K562 (cell line): ENCODE results near the gene ING5. TPM values are rescaled to one million over a fixed set of nuclear protein-coding genes. Genes with fewer than 3 reads are reported as not detected.

Experiments
- CCNT2 ChIP-seq: IDR thresholded peaks from 2 replicates; pipeline ENCODE4 v1.6.1; 2011; ENCODE audit warnings: borderline replicate concordance, low read depth, mild to moderate bottlenecking, moderate library complexity, mixed read lengths, low read length; ENCODE audit not compliant: insufficient read length; ENCODE audit errors: extremely low read depth
- EP400 ChIP-seq: fragments of 450-650 bp; IDR thresholded peaks from 2 replicates; pipeline ENCODE4 v1.6.1; 2017; ENCODE audit warnings: antibody characterized with exemption, mild to moderate bottlenecking, moderate library complexity
- FOXA1 ChIP-seq: fragments of 450-650 bp; IDR thresholded peaks from 2 replicates; pipeline ENCODE4 v1.6.1; 2016; ENCODE audit warnings: mild to moderate bottlenecking, borderline replicate concordance
- GATAD2A ChIP-seq: fragments of 450-650 bp; IDR thresholded peaks from 2 replicates; pipeline ENCODE4 v1.6.1; 2017
- HMG20B ChIP-seq: fragments of 250-450 bp; sonication (Bioruptor Pico); IDR thresholded peaks from 2 replicates; pipeline ENCODE4 v1.5.0; 2021; ENCODE audit warnings: mild to moderate bottlenecking
- JUNB ChIP-seq: fragments of 450-650 bp; formaldehyde crosslinking; conservative IDR thresholded peaks from 2 replicates; pipeline ENCODE4 v1.4.0; 2020; ENCODE audit warnings: mild to moderate bottlenecking
- MAZ ChIP-seq, 2 experiments: fragments of 450-650 bp in 1 of 2; sonication (generic) in 1 of 2; formaldehyde crosslinking; IDR thresholded peaks in 1 of 2; conservative IDR thresholded peaks in 1 of 2; 2 replicates each; pipeline versions ENCODE4 v1.4.0 to v1.5.0; 2020; ENCODE audit warnings: mild to moderate bottlenecking in 1 of 2, missing genetic modification reagents in 1 of 2
- MEIS2 ChIP-seq: fragments of 450-650 bp; IDR thresholded peaks from 2 replicates; pipeline ENCODE4 v1.6.1; 2014; ENCODE audit warnings: mild to moderate bottlenecking; ENCODE audit not compliant: partially characterized antibody
- MYNN ChIP-seq, 2 experiments: sonication (generic); formaldehyde crosslinking in 1 of 2; IDR thresholded peaks; 2 replicates each; pipeline versions ENCODE4 v1.5.0 to v1.6.1; 2016 to 2020; ENCODE audit warnings: antibody characterized with exemption in 1 of 2, missing genetic modification reagents in 1 of 2
- NCOA2 ChIP-seq, 2 experiments: fragments of 450-650 bp; IDR thresholded peaks; 2 replicates each; pipeline ENCODE4 v1.6.1; 2018; ENCODE audit warnings: mild to moderate bottlenecking in 2 of 2, moderate library complexity in 1 of 2; ENCODE audit not compliant: partially characterized antibody in 2 of 2
- NCOA6 ChIP-seq: fragments of 450-650 bp; IDR thresholded peaks from 2 replicates; pipeline ENCODE4 v1.6.1; 2017; ENCODE audit warnings: mild to moderate bottlenecking
- PHF20 ChIP-seq: fragments of 450-650 bp; IDR thresholded peaks from 2 replicates; pipeline ENCODE4 v1.6.1; 2018; ENCODE audit not compliant: partially characterized antibody
- POLR2G ChIP-seq: fragments of 200-400 bp; formaldehyde crosslinking; IDR thresholded peaks from 2 replicates; pipeline ENCODE4 v1.6.1; 2017; ENCODE audit warnings: low read depth, mild to moderate bottlenecking, antibody characterized with exemption, low read length, moderate library complexity
- RNF2 ChIP-seq: sonication (generic); IDR thresholded peaks from 2 replicates; pipeline ENCODE4 v1.6.1; 2016
- SIRT6 ChIP-seq: IDR thresholded peaks from one replicate; pipeline ENCODE4 v1.6.1; 2012; ENCODE audit warnings: low read depth, mild to moderate bottlenecking, control low read depth, inconsistent platforms, low read length, moderate library complexity
- SOX6 ChIP-seq: fragments of 450-650 bp; IDR thresholded peaks from 2 replicates; pipeline ENCODE4 v1.6.1; 2014; ENCODE audit warnings: mild to moderate bottlenecking
- TAL1 ChIP-seq: fragments of 450-650 bp; IDR thresholded peaks from 2 replicates; pipeline ENCODE4 v1.6.1; 2016; ENCODE audit warnings: mild to moderate bottlenecking
- ZKSCAN1 ChIP-seq: fragments of 150-350 bp; IDR thresholded peaks from 2 replicates; pipeline ENCODE4 v1.6.1; 2016; ENCODE audit warnings: low read depth, low read length
- ZNF133 ChIP-seq: fragments of 250-450 bp; sonication (Bioruptor Pico); IDR thresholded peaks from 2 replicates; pipeline ENCODE4 v1.4.0; 2020; ENCODE audit warnings: mild to moderate bottlenecking
- ZNF175 ChIP-seq: fragments of 200-800 bp; sonication (Bioruptor generic); IDR thresholded peaks from 2 replicates; pipeline ENCODE4 v1.6.1; 2016; ENCODE audit warnings: low read depth, mild to moderate bottlenecking, missing genetic modification characterization, missing compliant biosample characterization
- ZNF644 ChIP-seq: fragments of 200-800 bp; sonication (Bioruptor generic); IDR thresholded peaks from 2 replicates; pipeline ENCODE4 v1.6.1; 2016; ENCODE audit warnings: low read depth, missing genetic modification characterization, missing compliant biosample characterization
- ZNF785 ChIP-seq: fragments of 250-450 bp; sonication (Bioruptor Pico); IDR thresholded peaks from 2 replicates; pipeline ENCODE4 v1.4.0; 2020; ENCODE audit warnings: mild to moderate bottlenecking
- ZNF830 ChIP-seq: fragments of 250-450 bp; sonication (Bioruptor Pico); IDR thresholded peaks from 2 replicates; pipeline ENCODE4 v1.5.0; 2021; ENCODE audit warnings: mild to moderate bottlenecking
- polyA plus RNA-seq, 8 experiments: library from polyadenylated mRNA; depleted of rRNA in 4 of 8; stranded (reverse) in 5 of 8; unstranded in 3 of 8; fragments of >200 nt; fragmentation: Nextera tagmentation in 2 of 8; fragmentation: Illumina TruSeq in 1 of 8; extraction: Ambion mirVana in 2 of 8; extraction: Trizol in 1 of 8; gene quantifications; 2 replicates each; pipeline versions ENCODE4 v1.2.1 to v1.2.3, GENCODE V29; 2011 to 2014; ENCODE audit warnings: inconsistent platforms in 1 of 8, missing spikeins in 1 of 8
- total RNA-seq, 7 experiments: library from RNA; depleted of rRNA in 6 of 7; stranded (reverse); fragments of >200 nt in 6 of 7; fragmentation: Illumina TruSeq in 2 of 7; extraction: Trizol in 2 of 7; gene quantifications; 2 replicates each; pipeline versions ENCODE4 v1.2.1 to v1.2.3, GENCODE V29; 2011 to 2021; ENCODE audit warnings: low replicate concordance in 1 of 7
- TF ChIP-seq, protein P1 (sequence below): fragments of 450-650 bp; formaldehyde crosslinking; IDR thresholded peaks from 2 replicates; pipeline ENCODE4 v1.4.0; 2022; ENCODE audit warnings: missing genetic modification characterization
- TF ChIP-seq, protein P2 (sequence below): fragments of 450-650 bp; IDR thresholded peaks from 2 replicates; pipeline ENCODE4 v1.6.1; 2016; ENCODE audit warnings: low read depth, mild to moderate bottlenecking, moderate library complexity
- TF ChIP-seq, protein P3 (sequence below): fragments of 450-650 bp; formaldehyde crosslinking; IDR thresholded peaks from 2 replicates; pipeline ENCODE4 v1.4.0; 2020; ENCODE audit warnings: mild to moderate bottlenecking, mixed read lengths
- TF ChIP-seq, protein P4 (sequence below): sonication (generic); formaldehyde crosslinking; IDR thresholded peaks from 2 replicates; pipeline ENCODE4 v1.9.0; 2022; ENCODE audit warnings: mild to moderate bottlenecking, missing genetic modification reagents

The ING5 gene
- total and polyA plus RNA-seq, 9 of the 15 experiments (the other 6 are each of a cell fraction or from before 2014, with no cell fraction given), result 10.4 to 53.3 (median 27.9) TPM

DNA sequence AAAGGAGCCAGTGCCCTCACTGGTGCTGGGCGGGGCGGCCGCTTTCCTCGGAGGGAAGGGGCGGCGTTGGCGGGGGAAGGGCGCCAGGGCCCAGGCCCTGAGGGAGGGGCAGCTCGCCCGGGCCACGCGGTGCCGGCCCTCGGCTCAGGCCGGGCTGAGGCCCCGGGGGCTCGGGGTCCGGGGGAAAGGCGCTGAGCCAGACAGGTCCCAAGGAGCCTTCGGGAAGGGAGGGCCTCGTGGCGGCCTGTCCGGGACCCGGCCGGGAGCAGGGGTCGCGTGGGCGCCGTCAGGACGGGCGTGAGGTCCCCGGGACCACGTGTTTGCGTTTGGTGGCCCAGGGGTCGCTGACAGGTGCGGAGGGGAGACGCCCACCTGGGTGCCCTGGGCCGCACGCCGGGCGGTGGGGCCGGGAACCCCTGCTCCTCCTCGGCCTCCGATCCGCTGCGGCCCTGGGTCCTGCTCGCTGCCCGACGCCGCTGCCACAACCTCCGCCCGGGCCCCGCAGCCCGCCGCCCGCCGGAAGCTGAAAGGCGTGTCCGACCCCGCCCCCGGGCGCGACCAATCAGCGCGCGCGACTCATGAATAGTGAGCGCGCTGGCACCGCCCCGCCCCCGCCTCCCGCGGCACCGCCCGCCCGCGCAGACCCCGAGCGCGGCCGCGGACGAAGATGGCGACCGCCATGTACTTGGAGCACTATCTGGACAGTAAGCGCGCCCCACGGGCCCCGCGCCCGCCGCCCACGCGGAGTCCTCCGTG, at the start of gene ING5 (continued):
- TF ChIP-seq MYNN (IDR thresholded peaks at IDR 0.05) (peak; percentile 57; the same call in 1 of the 2 replicates), MYNN (CRISPR knock-in tag; IDR thresholded peaks at IDR 0.05) (no peak), SIRT6 (no peak), EP400 (peak; percentile 92; the same call in 1 of the 2 replicates), ZNF785 (CRISPR knock-in tag) (no peak), PHF20 (no peak), ZNF830 (0 out of 2 replicates have a peak, but pooled peaks have one; percentile 70), SOX6 (peak; percentile 20; the same call in 1 of the 2 replicates), POLR2G (peak; percentile 87), CCNT2 (peak; percentile 71), MAZ (CRISPR knock-in tag; conservative IDR thresholded peaks at IDR 0.05 in 1 of 2, IDR thresholded peaks at IDR 0.05 in 1 of 2) (peak in 1 of 2 experiments; percentile 67; a peak in 2 of 4 replicates), ZNF133 (CRISPR knock-in tag) (no peak), NCOA2 (IDR thresholded peaks at IDR 0.05; ENCODE audit: partially characterized antibody in 2 of 2) (no peak), NCOA6 (no peak), TAL1 (no peak), ZNF644 (tag) (no peak), ZNF175 (CRISPR knock-in tag) (no peak), JUNB (CRISPR knock-in tag) (no peak), FOXA1 (no peak), GATAD2A (no peak), RNF2 (no peak; the same call in 1 of the 2 replicates), HMG20B (CRISPR knock-in tag) (no peak), MEIS2 (peak; percentile 10), ZKSCAN1 (no peak)
- TF ChIP-seq, protein P1, sequence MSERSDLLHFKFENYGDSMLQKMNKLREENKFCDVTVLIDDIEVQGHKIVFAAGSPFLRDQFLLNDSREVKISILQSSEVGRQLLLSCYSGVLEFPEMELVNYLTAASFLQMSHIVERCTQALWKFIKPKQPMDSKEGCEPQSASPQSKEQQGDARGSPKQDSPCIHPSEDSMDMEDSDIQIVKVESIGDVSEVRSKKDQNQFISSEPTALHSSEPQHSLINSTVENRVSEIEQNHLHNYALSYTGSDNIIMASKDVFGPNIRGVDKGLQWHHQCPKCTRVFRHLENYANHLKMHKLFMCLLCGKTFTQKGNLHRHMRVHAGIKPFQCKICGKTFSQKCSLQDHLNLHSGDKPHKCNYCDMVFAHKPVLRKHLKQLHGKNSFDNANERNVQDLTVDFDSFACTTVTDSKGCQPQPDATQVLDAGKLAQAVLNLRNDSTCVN (CRISPR knock-in tag), result no peak
- TF ChIP-seq, protein P2, sequence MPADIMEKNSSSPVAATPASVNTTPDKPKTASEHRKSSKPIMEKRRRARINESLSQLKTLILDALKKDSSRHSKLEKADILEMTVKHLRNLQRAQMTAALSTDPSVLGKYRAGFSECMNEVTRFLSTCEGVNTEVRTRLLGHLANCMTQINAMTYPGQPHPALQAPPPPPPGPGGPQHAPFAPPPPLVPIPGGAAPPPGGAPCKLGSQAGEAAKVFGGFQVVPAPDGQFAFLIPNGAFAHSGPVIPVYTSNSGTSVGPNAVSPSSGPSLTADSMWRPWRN, result no peak
- TF ChIP-seq, protein P3, sequence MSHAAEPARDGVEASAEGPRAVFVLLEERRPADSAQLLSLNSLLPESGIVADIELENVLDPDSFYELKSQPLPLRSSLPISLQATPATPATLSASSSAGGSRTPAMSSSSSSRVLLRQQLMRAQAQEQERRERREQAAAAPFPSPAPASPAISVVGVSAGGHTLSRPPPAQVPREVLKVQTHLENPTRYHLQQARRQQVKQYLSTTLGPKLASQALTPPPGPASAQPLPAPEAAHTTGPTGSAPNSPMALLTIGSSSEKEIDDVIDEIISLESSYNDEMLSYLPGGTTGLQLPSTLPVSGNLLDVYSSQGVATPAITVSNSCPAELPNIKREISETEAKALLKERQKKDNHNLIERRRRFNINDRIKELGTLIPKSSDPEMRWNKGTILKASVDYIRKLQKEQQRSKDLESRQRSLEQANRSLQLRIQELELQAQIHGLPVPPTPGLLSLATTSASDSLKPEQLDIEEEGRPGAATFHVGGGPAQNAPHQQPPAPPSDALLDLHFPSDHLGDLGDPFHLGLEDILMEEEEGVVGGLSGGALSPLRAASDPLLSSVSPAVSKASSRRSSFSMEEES (CRISPR knock-in tag), result no peak
- TF ChIP-seq, protein P4, sequence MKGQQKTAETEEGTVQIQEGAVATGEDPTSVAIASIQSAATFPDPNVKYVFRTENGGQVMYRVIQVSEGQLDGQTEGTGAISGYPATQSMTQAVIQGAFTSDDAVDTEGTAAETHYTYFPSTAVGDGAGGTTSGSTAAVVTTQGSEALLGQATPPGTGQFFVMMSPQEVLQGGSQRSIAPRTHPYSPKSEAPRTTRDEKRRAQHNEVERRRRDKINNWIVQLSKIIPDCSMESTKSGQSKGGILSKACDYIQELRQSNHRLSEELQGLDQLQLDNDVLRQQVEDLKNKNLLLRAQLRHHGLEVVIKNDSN (CRISPR knock-in tag), result no peak
